Daoy (cell line): Measurements from ENCODE around the gene IFNL3. TPM values are rescaled to one million over a fixed set of nuclear protein-coding genes. Genes with fewer than 3 reads are reported as not detected.
A peak's percentile ranks its signal among the peaks of the same experiment; 100 is the strongest.
"Not testable (repeated sequence)": the region's sequence is repeated elsewhere in the genome, so short reads cannot be mapped to it uniquely, and the experiment has no call there.

Source experiments
- DNase-seq: peaks from one replicate; pipeline ENCODE4 v3.0.0-alpha.2; 2015; ENCODE audit warnings: low read depth
- total RNA-seq: library from RNA; depleted of rRNA; stranded (reverse); fragments of >200 nt; shearing (Covaris generic); gene quantifications from 2 replicates; pipeline ENCODE4 v1.2.3, GENCODE V29; 2014; rRNA removed

IFNL3 gene
- total RNA-seq = not detected in 2 replicates

DNA sequence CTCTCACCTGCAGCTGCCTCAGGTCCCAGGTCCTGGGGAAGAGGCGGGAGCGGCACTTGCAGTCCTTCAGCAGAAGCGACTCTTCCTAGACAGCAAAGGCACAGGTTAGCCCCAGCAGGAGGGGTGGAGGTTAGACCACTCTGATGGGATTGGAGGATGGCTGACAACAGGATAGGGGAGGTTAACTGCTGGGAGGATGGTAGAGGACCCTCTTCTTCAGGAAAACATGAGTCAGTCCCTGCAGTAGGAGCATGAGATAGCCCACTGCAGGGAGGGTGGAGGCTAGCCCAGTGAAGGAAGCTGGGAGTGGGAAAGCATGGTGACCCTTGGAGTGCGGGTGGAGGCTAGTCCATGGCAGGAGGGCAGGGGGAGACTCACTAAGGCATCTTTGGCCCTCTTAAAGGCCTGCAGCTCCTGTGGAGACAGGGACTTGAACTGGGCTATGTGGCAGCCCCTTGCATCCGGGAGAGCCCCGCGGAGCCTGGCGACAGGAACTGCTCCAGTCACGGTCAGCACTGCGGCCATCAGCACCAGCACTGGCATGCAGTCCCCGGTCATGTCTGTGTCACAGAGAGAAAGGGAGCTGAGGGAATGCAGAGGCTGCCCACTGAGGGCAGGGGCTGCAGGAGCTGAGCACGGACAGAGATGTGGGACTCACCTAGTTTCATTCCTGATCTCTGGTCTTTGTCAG, at the start of gene IFNL3:
TSS of gene IFNL3 (minus strand) at position 597 of the 691 bp plus-strand sequence. CDS start at position 558, 39 bp downstream.
- not testable (repeated sequence) for DNase-seq

DNA sequence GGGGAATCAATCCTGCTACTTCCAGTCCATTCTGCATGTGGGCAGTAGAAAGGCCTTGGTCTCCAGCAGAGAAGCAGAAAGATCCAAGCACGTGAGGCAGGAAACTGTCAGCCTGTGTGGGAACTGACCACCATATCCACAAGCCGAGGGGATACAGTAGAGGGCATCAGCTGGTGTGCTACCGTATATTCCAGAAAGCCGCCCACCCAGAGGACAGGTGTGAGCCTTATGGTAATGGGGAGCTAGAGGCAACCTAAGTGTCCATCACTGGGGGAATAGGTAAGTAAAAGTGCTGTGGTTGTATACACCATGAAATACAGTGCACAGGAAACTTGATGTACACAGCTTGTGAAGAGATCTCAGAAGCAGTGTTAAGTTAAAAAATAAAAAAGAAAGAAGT, 48.6 kb upstream of the IFNL3 start:
- DNase-seq = no peak

DNA sequence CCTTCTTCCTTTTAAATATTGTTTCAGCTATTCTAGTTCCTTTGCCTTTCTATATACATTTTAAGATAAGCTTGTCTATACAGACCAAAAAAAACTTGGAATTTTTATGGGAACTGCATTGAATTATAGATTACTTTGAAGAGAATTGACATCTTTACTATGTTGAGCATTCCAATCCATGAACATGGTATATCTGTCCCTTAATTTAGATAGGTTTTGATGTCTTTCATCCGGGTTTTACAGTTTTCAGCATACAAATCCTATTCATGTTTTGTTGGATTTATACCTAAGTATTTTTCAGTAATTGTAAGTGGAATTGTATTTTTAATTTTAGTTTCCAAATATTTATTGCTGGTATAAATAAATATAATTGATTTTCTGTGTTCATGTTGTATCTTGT, 39.2 kb upstream of the IFNL3 start:
- DNase-seq = no peak

DNA sequence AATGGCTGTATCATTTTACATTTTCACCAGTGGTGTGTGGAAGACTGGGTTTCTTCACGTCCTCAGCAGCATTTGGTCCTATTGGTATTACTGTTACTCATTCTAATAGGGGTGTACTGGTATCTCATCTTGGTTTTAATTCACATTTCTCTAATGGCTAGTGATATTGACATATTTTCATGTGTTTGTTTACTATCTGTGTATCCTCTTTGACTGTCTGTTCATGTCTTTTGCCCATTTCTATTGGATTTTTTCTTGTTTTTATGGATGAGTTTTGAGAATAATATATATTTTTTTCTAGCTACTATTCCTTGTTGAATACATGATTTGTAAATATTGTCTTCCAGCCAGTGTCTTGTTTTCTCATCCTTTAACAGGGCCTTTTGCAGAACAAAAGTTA, 37.2 kb upstream of the IFNL3 start:
- no peak for DNase-seq

DNA sequence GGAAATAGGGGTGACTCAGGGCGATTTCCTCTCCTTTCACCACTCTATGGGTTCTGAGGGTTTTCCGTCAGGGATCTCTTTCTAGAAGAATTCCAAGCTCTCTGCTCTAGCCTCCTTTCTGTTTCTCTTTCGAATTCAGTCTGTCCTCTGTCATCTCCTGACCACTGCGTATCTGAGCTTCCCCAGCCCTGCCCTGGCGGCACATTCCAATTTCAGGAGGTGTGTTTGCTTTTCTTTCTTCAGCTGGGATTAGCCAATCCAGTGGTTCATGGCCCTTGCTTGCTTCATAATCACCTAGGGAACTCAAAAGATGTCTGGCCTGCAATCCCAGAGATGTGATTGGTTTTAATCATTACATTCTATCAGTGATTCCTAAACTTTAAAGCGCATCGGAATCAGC, 32.8 kb upstream of the IFNL3 start:
- DNase-seq = peak; percentile 65

DNA sequence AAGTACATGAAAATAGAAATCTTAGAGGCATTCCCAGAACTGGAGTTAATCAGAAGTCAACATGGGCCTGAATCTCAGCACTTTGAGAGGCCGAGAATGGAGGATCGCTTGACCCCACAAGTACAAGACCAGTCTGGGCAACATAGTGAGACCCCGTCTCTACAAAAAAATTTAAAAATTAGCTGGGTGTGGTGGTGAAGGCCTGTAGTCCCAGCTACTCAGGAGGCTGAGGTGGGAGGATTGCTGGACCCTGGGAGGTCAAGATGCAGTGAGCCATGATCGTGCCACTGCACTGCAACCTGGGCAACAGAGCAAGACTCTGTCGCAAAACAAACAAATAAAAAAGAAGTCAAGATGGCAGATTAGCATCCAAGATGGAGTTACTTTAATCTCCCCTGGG, 31.9 kb upstream of the IFNL3 start:
- DNase-seq = no peak

DNA sequence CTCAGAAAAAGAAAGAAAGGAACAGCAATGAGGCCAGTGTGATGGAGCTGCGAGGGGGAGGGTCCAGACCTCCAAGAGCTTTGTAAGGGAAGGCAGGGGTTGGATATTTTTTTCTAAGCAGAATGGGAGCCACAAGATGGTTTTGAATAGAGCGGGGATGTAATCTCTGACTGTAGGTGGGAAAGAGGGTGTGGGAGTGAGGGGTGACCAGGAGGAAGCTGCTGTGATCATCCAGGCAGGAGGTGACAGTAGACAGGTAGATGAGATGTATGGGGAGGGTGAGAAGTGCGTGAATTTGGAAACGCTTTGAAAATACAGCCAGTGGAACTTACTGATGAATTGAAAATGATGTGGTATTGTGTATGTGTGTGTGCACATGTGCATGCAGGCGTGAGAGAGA, 30.8 kb upstream of the IFNL3 start:
- no peak for DNase-seq

DNA sequence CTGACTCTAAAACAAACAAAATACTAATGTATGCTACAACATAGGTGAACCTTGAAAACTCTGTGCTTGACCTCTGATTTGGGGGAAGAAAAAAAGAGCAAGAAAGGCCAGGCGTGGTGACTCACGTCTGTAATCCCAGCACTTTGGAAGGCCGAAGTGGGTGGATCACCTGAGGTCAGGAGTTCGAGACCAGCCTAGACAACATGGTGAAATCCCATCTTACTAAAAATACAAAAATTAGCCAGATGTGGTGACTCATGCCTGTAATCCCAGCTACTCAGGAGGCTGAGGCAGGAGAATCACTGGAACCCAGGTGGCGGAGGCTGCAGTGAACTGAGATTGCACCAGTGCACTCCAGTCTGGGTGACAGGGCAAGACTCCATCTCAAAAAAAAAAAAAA, 29.1 kb upstream of the IFNL3 start:
- not testable (repeated sequence) for DNase-seq

DNA sequence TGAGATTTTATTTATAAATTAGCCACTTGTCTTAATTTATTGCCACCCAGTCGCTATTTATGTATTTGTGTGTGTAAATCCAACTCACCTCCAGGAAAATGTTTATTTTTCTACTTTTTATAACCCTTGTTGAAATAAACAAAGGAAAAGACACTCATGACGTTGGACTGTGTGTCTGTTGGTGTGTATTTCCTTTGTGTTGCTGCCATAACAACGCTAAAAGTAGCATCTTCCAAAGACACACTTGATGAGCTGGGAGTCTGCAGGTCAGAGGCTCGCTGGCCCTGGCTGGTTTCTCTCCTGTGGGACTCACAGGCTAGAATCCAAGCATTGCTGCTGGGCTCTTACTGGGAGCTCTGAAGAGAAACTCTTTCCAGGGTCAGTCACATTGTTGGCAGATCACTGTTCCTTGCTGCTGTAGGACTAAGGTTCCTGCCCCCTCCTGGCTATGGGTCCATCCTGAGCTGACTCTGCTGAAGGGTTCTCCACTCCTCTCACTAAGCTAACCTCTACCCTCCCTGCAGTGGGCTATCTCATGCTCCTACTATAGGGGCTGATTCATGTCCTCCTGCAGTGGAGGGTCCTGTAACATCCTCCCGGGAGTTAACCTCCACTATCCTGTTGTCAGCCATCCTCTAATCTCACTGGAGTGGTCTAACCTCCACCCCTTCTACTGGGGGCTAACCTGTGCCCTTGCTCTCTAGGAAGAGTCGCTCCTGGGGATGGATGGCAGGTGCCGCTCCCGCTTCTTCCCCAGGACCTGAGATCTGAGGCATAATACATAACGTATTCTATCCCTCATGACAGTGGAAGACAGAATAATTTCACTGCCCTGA, 25.4 kb upstream of the IFNL3 start:
- no peak for DNase-seq

DNA sequence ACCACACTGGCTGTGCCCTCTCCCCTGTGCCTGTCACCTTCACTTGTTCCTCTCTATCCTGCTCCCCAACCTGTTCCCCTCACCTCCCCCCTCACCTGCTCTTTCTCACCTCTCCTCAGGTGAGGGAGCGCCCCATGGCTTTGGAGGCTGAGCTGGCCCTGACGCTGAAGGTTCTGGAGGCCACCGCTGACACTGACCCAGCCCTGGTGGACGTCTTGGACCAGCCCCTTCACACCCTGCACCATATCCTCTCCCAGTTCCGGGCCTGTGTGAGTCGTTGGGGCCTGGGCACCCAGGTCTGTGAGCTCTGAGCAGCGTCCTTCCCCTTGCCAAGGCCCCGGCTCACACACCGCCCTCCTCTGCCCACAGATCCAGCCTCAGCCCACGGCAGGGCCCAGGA, 24.6 kb upstream of the IFNL3 start:
- not testable (repeated sequence) for DNase-seq

DNA sequence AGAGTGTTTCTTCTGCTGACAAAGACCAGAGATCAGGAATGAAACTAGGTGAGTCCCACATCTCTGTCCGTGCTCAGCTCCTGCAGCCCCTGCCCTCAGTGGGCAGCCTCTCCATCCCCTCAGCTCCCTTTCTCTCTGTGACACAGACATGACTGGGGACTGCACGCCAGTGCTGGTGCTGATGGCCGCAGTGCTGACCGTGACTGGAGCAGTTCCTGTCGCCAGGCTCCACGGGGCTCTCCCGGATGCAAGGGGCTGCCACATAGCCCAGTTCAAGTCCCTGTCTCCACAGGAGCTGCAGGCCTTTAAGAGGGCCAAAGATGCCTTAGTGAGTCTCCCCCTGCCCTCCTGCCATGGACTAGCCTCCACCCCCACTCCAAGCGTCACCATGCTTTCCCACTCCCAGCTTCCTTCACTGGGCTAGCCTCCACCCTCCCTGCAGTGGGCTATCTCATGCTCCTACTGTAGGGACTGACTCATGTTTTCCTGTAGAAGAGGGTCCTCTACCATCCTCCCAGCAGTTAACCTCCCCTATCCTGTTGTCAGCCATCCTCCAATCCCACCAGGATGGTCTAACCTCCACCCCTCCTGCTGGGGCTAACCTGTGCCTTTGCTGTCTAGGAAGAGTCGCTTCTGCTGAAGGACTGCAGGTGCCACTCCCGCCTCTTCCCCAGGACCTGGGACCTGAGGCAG, 23.9 kb upstream of the IFNL3 start:
- not testable (repeated sequence) for DNase-seq

DNA sequence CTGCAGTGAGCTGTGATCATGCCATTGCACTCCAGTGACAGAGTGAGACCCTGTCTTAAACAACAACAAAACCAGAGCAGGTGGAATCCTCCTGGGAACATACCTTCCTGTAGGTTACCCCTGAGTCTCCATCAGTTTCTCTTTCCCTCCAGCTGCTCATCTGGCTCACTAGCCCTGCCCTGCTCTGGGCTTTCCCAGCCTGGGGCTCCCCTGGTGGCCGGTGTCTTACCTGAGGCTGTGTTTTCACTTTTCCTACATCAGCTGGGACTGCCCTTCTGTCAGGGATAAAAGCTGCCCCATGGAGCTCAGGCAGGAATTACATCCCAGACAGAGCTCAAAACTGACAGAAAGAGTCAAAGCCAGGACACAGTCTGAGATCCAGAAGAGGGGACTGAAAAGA, 23.3 kb upstream of the IFNL3 start, which contains the start of gene IFNL2:
TSS of gene IFNL2 (plus strand) at position 312 of the 400 bp plus-strand sequence. CDS start 173 bp downstream, outside the sequence.
- not testable (repeated sequence) for DNase-seq

DNA sequence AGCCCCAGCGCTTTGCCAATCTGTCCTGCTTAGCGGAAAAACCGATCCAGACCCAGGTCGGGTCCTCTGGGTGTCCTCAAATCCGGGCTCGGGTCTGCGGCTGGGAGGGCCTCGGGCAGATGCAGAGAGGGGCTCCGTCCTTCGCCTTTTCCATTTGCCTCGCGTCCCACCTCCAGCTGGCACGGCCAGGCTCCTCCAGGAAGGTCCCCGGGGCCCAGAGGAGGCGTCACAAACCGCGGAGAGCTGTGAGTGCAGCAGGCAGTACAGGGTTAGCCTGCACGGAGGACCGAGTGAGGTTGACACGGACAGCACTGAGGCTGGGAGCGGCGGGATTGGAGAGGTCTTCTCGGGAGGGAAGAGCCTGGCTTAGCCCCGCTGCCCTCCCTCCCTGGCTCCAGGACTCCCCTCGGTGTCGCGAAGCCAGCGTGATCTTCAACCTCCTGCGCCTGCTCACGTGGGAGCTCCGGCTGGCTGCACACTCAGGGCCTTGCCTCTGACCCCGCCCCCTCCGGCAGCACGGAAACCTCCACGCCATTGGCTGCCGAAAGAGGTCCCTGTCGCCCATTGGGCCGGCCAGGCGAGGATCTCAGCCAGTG, 20.6 kb upstream of the IFNL3 start:
- peak; percentile 24 for DNase-seq

DNA sequence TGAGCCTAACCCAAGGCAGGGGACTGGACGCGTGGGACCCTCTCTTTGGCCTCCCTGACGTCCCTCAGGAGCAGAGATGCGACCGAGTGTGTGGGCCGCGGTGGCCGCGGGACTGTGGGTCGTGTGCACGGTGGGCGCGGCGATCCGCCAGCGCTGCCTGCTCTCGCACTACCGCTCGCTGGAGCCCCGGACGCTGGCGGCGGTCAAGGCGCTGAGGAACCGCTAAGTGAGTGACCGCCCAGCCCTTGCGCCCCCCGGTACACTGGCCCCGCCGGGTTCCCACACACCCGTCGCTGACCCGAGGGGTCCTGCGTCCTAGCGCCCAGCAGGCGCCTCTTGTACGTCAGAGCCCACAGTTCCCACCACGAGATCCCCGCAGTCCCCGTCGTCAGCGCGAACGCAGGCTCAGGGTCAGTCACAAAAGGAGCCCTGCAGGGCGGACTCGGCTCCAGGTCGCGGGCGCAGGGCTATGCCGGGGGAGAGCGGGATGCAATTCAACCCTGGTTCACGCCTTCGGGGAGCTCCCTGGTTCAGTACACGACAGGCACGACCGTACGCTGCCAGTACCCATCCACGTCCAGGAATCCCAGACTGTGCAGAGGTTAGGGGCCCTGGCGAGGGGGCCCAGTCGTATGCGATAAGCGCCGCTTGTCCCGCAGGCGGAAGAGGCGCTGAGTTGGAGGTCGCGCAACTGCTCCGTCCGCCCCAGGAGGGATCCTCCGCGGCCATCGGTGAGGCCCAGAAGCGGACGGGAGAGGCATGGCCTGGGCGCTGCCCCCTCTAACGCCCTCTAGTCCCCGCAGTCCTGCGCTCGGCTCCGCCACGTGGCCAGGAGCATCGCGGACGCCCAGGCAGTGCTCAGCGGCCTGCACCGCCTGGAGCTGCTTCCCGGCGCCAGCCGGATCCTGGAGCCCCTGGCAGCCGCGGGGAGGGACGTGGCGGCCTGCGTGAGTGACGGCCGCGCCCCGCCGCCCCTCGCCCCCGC, 19.8 kb upstream of the IFNL3 start:
- peak; percentile 32 for DNase-seq

DNA sequence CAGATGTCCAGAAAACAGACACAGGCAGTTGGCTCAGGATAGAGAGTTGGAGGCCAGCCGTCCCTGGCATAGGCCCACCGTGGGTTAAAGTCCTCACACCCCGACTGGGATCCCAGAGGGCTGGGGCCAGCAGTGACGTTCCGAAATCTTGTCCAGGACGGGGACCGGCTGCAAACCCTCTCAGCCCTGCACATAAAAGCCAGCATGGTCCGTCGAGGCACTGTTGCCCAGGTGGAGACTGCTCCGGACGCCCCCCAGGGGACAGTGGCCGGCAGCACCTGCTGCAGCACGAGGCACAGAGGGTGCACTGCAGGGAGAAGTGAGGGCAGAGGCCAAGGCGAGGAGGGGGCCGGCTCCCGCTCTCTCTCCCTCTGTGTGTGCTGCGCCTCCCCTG, 19.1 kb upstream of the IFNL3 start:
- no peak for DNase-seq

DNA sequence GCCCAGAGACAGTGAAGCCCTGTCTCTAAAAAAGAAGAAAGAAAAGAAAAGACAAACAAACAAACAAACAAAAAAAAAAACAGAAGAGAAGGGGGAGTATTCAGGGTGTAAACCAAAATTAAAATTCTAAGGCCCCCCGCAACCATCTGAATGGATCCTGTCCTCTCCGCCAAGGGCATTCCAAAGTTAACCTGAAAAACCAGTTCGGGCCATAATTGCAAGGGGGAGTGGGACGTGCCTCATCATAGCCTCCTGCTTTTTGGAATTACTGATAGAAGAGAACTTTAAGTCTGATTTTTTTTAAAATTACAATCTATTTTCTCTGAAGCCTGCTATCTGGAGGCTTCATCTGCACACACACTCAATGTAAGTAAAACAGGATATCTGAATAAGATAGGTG, 17.7 kb upstream of the IFNL3 start:
- DNase-seq = no peak

DNA sequence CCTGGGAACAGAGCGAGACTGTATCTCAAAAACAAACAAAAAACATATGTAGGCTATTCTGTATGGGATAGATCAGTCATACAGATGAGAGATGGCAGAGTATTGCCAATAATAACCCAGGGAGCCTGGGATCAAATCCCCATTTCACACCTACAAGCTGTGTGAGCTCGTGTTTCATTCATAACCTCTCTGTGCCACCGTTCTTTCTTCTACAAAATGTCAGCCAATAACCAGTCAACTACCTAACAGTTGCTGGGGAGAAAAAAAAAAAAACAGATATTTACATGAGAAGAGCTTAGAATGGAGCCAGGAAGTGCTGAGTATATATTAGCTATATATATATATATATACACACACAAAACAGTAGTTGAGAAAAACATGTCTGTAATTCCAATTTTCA, 16.9 kb upstream of the IFNL3 start:
- no peak for DNase-seq

DNA sequence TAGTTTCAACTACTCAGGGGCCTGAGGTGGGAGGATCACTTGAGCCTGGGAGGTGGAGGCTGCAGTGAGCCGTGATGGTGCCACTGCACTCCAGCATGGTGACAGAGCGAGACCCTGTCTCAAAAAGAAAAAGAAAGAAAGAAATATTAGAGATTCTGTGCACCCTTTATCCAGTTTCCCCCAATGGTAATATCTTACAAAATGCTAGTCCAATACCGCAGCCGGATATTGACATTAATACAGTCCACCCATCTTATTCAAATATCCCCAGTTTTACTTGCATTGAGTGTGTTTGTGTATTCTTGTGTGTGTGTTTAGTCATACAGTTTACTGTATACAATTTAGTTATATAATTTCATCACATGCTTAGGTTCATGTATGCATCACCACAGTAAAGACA, 12.4 kb upstream of the IFNL3 start:
- DNase-seq = no peak

DNA sequence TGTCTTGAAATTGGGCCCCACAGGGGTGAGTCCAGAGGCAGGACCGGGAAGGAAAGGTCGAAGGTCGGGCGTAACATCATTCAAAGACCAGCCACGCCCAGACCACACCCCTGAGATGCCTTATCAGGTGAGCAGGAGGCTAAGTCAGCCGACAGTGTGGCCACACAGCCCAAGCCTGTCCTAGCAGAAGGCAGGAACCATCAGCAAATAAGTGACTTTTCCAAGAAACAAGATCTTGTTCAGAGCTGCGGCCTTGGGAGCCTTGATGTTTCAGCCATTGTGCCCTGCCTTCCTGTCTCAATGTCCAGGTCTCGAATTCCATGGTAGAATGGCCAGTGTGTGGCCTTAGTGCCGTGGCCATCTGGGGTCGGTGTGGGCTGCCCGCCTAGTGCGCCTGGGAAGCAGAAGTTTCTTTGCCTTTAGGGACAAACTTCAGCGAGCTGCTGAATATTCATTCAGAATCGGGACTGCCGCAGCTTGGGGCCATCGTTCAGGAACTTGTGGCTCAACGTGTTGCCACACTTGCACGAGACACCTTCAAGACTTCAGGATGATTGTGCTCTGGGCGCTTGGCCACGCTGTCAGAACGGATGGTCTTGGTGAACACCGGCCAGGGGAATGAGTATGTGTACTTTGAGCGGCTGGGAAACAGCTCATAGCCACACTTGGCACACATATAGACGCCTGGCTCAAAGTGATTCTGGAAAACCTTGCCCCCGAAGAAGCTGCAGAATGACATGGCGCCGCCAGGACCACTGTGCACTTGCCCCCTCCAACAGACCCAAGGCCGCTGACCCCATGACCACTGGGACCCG, 9.9 kb upstream of the IFNL3 start:
- DNase-seq = no peak
